A673 (cell line): ENCODE measurements around the gene TBC1D9B.

Source experiments
- EZH2 ChIP-seq: fragments of 200-600 bp; sonication (generic); IDR thresholded peaks from 2 replicates; pipeline ENCODE4 v1.6.1; 2017; ENCODE audit warnings: borderline replicate concordance, low read depth, mild to moderate bottlenecking, mixed read lengths, antibody characterized with exemption, low read length; ENCODE audit not compliant: poor library complexity, severe bottlenecking
- TF ChIP-seq, protein P1 (sequence below): fragments of 300-800, 200-600 bp; sonication (generic); conservative IDR thresholded peaks from 2 replicates; pipeline ENCODE4 v1.5.1; 2017; ENCODE audit warnings: low read depth, mild to moderate bottlenecking, antibody characterized with exemption, low read length, moderate library complexity, mixed read lengths

DNA sequence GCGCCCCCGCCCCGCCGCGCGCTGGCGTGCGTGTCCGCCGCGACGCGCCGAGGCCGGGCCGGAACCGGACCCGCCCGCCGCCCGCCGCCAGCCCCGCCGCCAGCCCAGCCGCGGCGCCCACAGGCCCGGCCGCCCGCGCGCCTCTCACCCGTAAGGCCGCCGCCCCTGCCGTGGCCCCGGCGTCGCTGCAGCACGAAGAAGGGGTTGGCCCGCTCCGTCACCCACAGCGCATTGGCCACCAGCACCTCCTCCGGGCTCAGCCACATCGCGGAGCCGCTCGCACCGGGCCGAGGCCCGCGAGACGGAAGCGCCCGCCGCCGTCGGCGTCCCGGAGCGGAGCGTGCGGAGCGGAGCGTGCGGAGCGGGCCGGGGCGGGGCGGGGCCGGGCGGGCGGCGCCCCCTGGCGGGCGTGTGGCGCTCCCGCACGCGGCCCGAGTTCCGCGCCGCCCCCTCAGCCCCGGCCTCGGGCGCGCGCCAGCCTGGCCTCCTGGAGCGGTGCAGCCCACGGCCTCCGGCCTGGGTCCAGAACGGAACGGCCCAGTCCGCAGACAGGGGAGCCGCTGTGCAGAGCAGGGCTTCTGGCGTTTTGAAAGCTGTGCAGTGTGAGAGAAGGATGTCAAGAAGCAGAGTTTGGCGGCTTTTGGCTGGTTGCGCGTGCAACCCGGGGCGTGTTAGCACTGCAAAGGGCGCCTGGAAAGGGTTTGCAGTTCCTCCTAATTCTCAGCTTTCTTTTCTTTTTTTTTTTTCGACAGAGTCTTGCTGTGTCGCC lies at the start of gene TBC1D9B:
- TF ChIP-seq, protein P1, sequence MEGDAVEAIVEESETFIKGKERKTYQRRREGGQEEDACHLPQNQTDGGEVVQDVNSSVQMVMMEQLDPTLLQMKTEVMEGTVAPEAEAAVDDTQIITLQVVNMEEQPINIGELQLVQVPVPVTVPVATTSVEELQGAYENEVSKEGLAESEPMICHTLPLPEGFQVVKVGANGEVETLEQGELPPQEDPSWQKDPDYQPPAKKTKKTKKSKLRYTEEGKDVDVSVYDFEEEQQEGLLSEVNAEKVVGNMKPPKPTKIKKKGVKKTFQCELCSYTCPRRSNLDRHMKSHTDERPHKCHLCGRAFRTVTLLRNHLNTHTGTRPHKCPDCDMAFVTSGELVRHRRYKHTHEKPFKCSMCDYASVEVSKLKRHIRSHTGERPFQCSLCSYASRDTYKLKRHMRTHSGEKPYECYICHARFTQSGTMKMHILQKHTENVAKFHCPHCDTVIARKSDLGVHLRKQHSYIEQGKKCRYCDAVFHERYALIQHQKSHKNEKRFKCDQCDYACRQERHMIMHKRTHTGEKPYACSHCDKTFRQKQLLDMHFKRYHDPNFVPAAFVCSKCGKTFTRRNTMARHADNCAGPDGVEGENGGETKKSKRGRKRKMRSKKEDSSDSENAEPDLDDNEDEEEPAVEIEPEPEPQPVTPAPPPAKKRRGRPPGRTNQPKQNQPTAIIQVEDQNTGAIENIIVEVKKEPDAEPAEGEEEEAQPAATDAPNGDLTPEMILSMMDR, result no peak; the same call in 1 of the 2 replicates
- no peak for TF ChIP-seq EZH2
